Neutrophil (primary cell): ENCODE measurements around the gene PLCB4.

Experiments
- H3K27ac ChIP-seq: fragments of 200-600 bp; sonication (generic); 2 replicates; pipeline ENCODE4 v1.5.1; 2016; ENCODE audit warnings: mild to moderate bottlenecking, moderate library complexity
- H3K27me3 ChIP-seq: fragments of 200-600 bp; sonication (generic); 2 replicates; pipeline ENCODE4 v1.6.0; 2016; ENCODE audit warnings: mild to moderate bottlenecking
- H3K36me3 ChIP-seq: fragments of 200-600 bp; sonication (generic); 2 replicates; pipeline ENCODE4 v1.5.1; 2017
- H3K4me1 ChIP-seq, 2 experiments: fragments of 200-600 bp in 1 of 2; sonication (generic) in 1 of 2; 1 replicate in 1 of 2; 2 replicates in 1 of 2; pipeline versions ENCODE4 v1.5.1 to v1.6.1; 2013 to 2016; ENCODE audit warnings: low read depth in 1 of 2, low read length in 1 of 2, mild to moderate bottlenecking in 1 of 2, moderate library complexity in 1 of 2; ENCODE audit not compliant: control insufficient read depth in 1 of 2, insufficient read depth in 1 of 2
- H3K4me3 ChIP-seq, 2 experiments: fragments of 200-600 bp in 1 of 2; sonication (generic) in 1 of 2; 1 replicate in 1 of 2; 2 replicates in 1 of 2; pipeline ENCODE4 v1.5.1; 2013 to 2016; ENCODE audit warnings: low read depth in 1 of 2, low read length in 1 of 2, mild to moderate bottlenecking in 1 of 2, moderate library complexity in 1 of 2
- H3K9me3 ChIP-seq: fragments of 200-600 bp; sonication (generic); 2 replicates; pipeline ENCODE4 v1.5.1; 2016
- TF ChIP-seq, protein P1 (sequence below): fragments of 200-600 bp; sonication (generic); IDR thresholded peaks from 2 replicates; pipeline ENCODE4 v1.5.1; 2016; ENCODE audit warnings: antibody characterized with exemption

The PLCB4 gene

GRCh38 chr20:9202420-9203080, 133.7 kb downstream of the PLCB4 start:
- Histone ChIP-seq H3K4me1 (no peaks in the 10 kb centered on the region), H3K27ac (no peak overlapping the region), H3K36me3 (no peaks in the 10 kb centered on the region), H3K27me3 (no peaks in the 10 kb centered on the region), H3K9me3 (no peaks in the 10 kb centered on the region), H3K4me3 (no peak overlapping the region)
- TF ChIP-seq, protein P1, sequence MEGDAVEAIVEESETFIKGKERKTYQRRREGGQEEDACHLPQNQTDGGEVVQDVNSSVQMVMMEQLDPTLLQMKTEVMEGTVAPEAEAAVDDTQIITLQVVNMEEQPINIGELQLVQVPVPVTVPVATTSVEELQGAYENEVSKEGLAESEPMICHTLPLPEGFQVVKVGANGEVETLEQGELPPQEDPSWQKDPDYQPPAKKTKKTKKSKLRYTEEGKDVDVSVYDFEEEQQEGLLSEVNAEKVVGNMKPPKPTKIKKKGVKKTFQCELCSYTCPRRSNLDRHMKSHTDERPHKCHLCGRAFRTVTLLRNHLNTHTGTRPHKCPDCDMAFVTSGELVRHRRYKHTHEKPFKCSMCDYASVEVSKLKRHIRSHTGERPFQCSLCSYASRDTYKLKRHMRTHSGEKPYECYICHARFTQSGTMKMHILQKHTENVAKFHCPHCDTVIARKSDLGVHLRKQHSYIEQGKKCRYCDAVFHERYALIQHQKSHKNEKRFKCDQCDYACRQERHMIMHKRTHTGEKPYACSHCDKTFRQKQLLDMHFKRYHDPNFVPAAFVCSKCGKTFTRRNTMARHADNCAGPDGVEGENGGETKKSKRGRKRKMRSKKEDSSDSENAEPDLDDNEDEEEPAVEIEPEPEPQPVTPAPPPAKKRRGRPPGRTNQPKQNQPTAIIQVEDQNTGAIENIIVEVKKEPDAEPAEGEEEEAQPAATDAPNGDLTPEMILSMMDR = no peak

- Histone ChIP-seq H3K36me3 (no peaks in the 10 kb centered on the region), H3K27me3 (no peaks in the 10 kb centered on the region), H3K4me1 (no peaks in the 10 kb centered on the region), H3K27ac (no peak overlapping the region), H3K9me3 (no peaks in the 10 kb centered on the region), H3K4me3 (no peak overlapping the region)
- TF ChIP-seq, protein P1 = no peak
Observed at GRCh38 chr20:9203081-9203447, 134.2 kb downstream of the PLCB4 start.

DNA sequence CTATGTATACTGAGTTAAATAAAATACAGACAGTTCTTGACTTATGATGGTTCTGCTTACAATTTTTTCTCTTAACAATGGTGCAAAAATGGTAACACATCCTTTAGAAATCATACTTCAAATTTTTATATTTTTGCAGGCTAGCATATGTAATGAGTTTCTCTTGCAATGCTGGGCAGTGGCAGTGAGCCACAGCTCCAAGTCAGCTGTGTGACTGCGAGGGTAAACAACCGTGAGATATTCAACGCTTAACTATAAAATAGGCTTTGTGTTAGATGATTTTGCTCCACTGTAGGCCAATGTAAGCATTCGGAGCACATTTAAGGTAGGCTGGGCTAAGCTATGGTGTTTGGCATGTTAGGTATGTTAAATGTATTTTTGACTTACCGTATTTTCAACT, 136.1 kb downstream of the PLCB4 start:
- Histone ChIP-seq H3K27me3 (no peaks in the 10 kb centered on the region), H3K4me1 (no peaks in the 10 kb centered on the region), H3K36me3 (no peaks in the 10 kb centered on the region), H3K9me3 (no peaks in the 10 kb centered on the region), H3K4me3 (no peak overlapping the region), H3K27ac (no peak overlapping the region)
- TF ChIP-seq, protein P1 = no peak

GRCh38 chr20:9206486-9206885, 137.6 kb downstream of the PLCB4 start:
- H3K4me3 ChIP-seq = no peak overlapping the region
- no peaks in the 10 kb centered on the region for H3K4me1 ChIP-seq
- TF ChIP-seq, protein P1 = no peak
- H3K9me3 ChIP-seq = no peaks in the 10 kb centered on the region
- H3K27ac ChIP-seq = no peak overlapping the region
- H3K27me3 ChIP-seq = no peaks in the 10 kb centered on the region
- H3K36me3 ChIP-seq = no peaks in the 10 kb centered on the region

- H3K27ac ChIP-seq = no peak overlapping the region
Observed at GRCh38 chr20:9207253-9207652, 138.4 kb downstream of the PLCB4 start.

More at GRCh38 chr20:9207253-9207652, 138.4 kb downstream of the PLCB4 start:
- no peak overlapping the region for H3K4me3 ChIP-seq
- no peaks in the 10 kb centered on the region for H3K4me1 ChIP-seq
- H3K9me3 ChIP-seq = no peaks in the 10 kb centered on the region
- H3K36me3 ChIP-seq = no peaks in the 10 kb centered on the region
- TF ChIP-seq, protein P1 = no peak
- H3K27me3 ChIP-seq = no peaks in the 10 kb centered on the region
